Panc1 (cell line): ENCODE measurements around the gene IFNA4.
"Not testable (repeated sequence)": the region's sequence is repeated elsewhere in the genome, so short reads cannot be mapped to it uniquely, and the experiment has no call there.

Source experiments
- CTCF ChIP-seq: fragments of 450-650 bp; IDR thresholded peaks from 2 replicates; pipeline ENCODE4 v1.5.1; 2017; ENCODE audit warnings: mild to moderate bottlenecking
- POLR2AphosphoS5 ChIP-seq: IDR thresholded peaks from 2 replicates; pipeline ENCODE4 v1.6.1; 2012; ENCODE audit warnings: mild to moderate bottlenecking, low read depth, low read length, moderate library complexity
- REST ChIP-seq, 2 experiments: IDR thresholded peaks; 2 replicates each; pipeline ENCODE4 v1.6.1; 2011 to 2012; ENCODE audit warnings: low read depth in 2 of 2, control low read depth in 1 of 2, low read length in 1 of 2, mild to moderate bottlenecking in 1 of 2, moderate library complexity in 1 of 2; ENCODE audit not compliant: insufficient read depth in 1 of 2

- not testable (repeated sequence) for TF ChIP-seq CTCF; POLR2AphosphoS5; REST (IDR thresholded peaks at IDR 0.05; ENCODE audit: insufficient read depth in 1 of 2, low read depth in 2 of 2, low read length in 1 of 2)
These were observed at the start of gene IFNA4 for GRCh38 chr9:21187487-21187886.
